K562 (cell line): Measurements from ENCODE around the gene CCDC106. TPM values are rescaled to one million over a fixed set of nuclear protein-coding genes. Genes with fewer than 3 reads are reported as not detected.

Experiments
- BRF2 ChIP-seq: IDR thresholded peaks from 3 replicates; pipeline ENCODE4 v1.6.1; 2011; ENCODE audit warnings: borderline replicate concordance, mild to moderate bottlenecking; ENCODE audit not compliant: insufficient read length, insufficient read depth
- CHD4 ChIP-seq: fragments of 200-600 bp; sonication (generic); IDR thresholded peaks from 3 replicates; pipeline ENCODE4 v1.6.1; 2012; ENCODE audit warnings: low read depth, mild to moderate bottlenecking, mixed read lengths, low read length, inconsistent platforms; ENCODE audit not compliant: insufficient read depth, insufficient replicate concordance, poor library complexity, severe bottlenecking
- CREBBP ChIP-seq: IDR thresholded peaks from one replicate; pipeline ENCODE4 v1.6.1; 2012; ENCODE audit warnings: low read depth, mild to moderate bottlenecking, control low read depth, inconsistent platforms, low read length
- FOXM1 ChIP-seq, 2 experiments: fragments of 450-650 bp in 1 of 2; sonication (generic) in 1 of 2; formaldehyde crosslinking in 1 of 2; IDR thresholded peaks; 2 replicates each; pipeline versions ENCODE4 v1.6.1 to v1.9.0; 2017 to 2022; ENCODE audit warnings: low read depth in 2 of 2, mild to moderate bottlenecking in 2 of 2, missing genetic modification reagents in 1 of 2, moderate library complexity in 1 of 2
- ID3 ChIP-seq, 2 experiments: fragments of 250-450 bp in 1 of 2; fragments of 450-650 bp in 1 of 2; sonication (Bioruptor Pico) in 1 of 2; IDR thresholded peaks; 2 replicates each; pipeline versions ENCODE4 v1.6.1 to v1.8.0; 2016 to 2021; ENCODE audit warnings: mild to moderate bottlenecking in 2 of 2, moderate library complexity in 2 of 2, missing compliant biosample characterization in 1 of 2, missing genetic modification characterization in 1 of 2
- MAFG ChIP-seq: fragments of 450-650 bp; conservative IDR thresholded peaks from 2 replicates; pipeline ENCODE4 v1.6.1; 2016; ENCODE audit warnings: missing genetic modification characterization, missing compliant biosample characterization
- PPARD ChIP-seq: fragments of 250-450 bp; sonication (Bioruptor Pico); IDR thresholded peaks from 2 replicates; pipeline ENCODE4 v1.8.0; 2022; ENCODE audit warnings: inconsistent platforms, mild to moderate bottlenecking, moderate library complexity
- RAD21 ChIP-seq, 2 experiments: fragments of 250-450 bp in 1 of 2; fragments of 450-650 bp in 1 of 2; sonication (Bioruptor Pico) in 1 of 2; formaldehyde crosslinking in 1 of 2; IDR thresholded peaks in 1 of 2; conservative IDR thresholded peaks in 1 of 2; 2 replicates each; pipeline versions ENCODE4 v1.4.0 to v1.8.0; 2020 to 2022; ENCODE audit warnings: mild to moderate bottlenecking in 2 of 2, moderate library complexity in 1 of 2
- RFX1 ChIP-seq: fragments of 450-650 bp; IDR thresholded peaks from 2 replicates; pipeline ENCODE4 v1.6.1; 2016; ENCODE audit warnings: mild to moderate bottlenecking, moderate library complexity
- SMARCB1 ChIP-seq: IDR thresholded peaks from 2 replicates; pipeline ENCODE4 v1.6.1; 2011; ENCODE audit warnings: improper control_type of control experiment, low read depth; ENCODE audit not compliant: insufficient read length
- TCF7 ChIP-seq: sonication (generic); IDR thresholded peaks from 2 replicates; pipeline ENCODE4 v1.6.1; 2016; ENCODE audit warnings: antibody characterized with exemption, borderline replicate concordance
- TCFL5 ChIP-seq: fragments of 250-450 bp; sonication (Bioruptor Pico); conservative IDR thresholded peaks from 2 replicates; pipeline ENCODE4 v1.6.1; 2021; ENCODE audit warnings: mild to moderate bottlenecking, moderate library complexity, matching md5 sums
- TEAD2 ChIP-seq: fragments of 450-650 bp; IDR thresholded peaks from 2 replicates; pipeline ENCODE4 v1.6.1; 2016; ENCODE audit warnings: missing genetic modification characterization, control low read depth, missing compliant biosample characterization
- USF1 ChIP-seq: sonication (generic); formaldehyde crosslinking; IDR thresholded peaks from 2 replicates; pipeline ENCODE4 v1.9.0; 2022; ENCODE audit warnings: mild to moderate bottlenecking, missing genetic modification reagents
- ZNF277 ChIP-seq: fragments of 250-450 bp; sonication (Bioruptor Pico); IDR thresholded peaks from 2 replicates; pipeline ENCODE4 v1.8.0; 2022; ENCODE audit warnings: inconsistent platforms, mild to moderate bottlenecking, moderate library complexity, borderline replicate concordance
- ZNF707 ChIP-seq: fragments of 250-450 bp; sonication (Bioruptor Pico); conservative IDR thresholded peaks from 2 replicates; pipeline ENCODE4 v1.8.0; 2022; ENCODE audit warnings: inconsistent platforms, mild to moderate bottlenecking, moderate library complexity
- ZNF766 ChIP-seq: fragments of 200-800 bp; sonication (Bioruptor generic); conservative IDR thresholded peaks from 2 replicates; pipeline ENCODE4 v1.6.1; 2016; ENCODE audit warnings: missing genetic modification characterization, missing compliant biosample characterization
- ZNF830 ChIP-seq: fragments of 250-450 bp; sonication (Bioruptor Pico); IDR thresholded peaks from 2 replicates; pipeline ENCODE4 v1.5.0; 2021; ENCODE audit warnings: mild to moderate bottlenecking
- ZSCAN32 ChIP-seq: fragments of 450-650 bp; formaldehyde crosslinking; IDR thresholded peaks from 2 replicates; pipeline ENCODE4 v1.4.0; 2020; ENCODE audit warnings: mild to moderate bottlenecking, moderate library complexity
- polyA plus RNA-seq, 8 experiments: library from polyadenylated mRNA; depleted of rRNA in 4 of 8; stranded (reverse) in 5 of 8; unstranded in 3 of 8; fragments of >200 nt; fragmentation: Nextera tagmentation in 2 of 8; fragmentation: Illumina TruSeq in 1 of 8; extraction: Ambion mirVana in 2 of 8; extraction: Trizol in 1 of 8; gene quantifications; 2 replicates each; pipeline versions ENCODE4 v1.2.1 to v1.2.3, GENCODE V29; 2011 to 2014; ENCODE audit warnings: inconsistent platforms in 1 of 8, missing spikeins in 1 of 8
- total RNA-seq, 7 experiments: library from RNA; depleted of rRNA in 6 of 7; stranded (reverse); fragments of >200 nt in 6 of 7; fragmentation: Illumina TruSeq in 2 of 7; extraction: Trizol in 2 of 7; gene quantifications; 2 replicates each; pipeline versions ENCODE4 v1.2.1 to v1.2.3, GENCODE V29; 2011 to 2021; ENCODE audit warnings: low replicate concordance in 1 of 7
- TF ChIP-seq, protein P1 (sequence below): fragments of 250-450 bp; sonication (Bioruptor Pico); IDR thresholded peaks from 2 replicates; pipeline ENCODE4 v1.5.0; 2020; ENCODE audit warnings: mild to moderate bottlenecking, borderline replicate concordance

Gene CCDC106
- total and polyA plus RNA-seq, 9 of the 15 experiments (the other 6 are each of a cell fraction or from before 2014, with no cell fraction given): 0.10 to 27.5 (median 15.0) TPM; not detected in 1

GRCh38 chr19:55599842-55600661 lies 48.0 kb upstream of the CCDC106 start, which contains the start of gene ZNF524 (continued):
- no peak for TF ChIP-seq ZNF277 (CRISPR knock-in tag)
- TF ChIP-seq PPARD (CRISPR knock-in tag): no peak
- no peak for TF ChIP-seq RFX1
- no peak for TF ChIP-seq MAFG (tag)
- no peak for TF ChIP-seq CHD4
- TF ChIP-seq ZNF707 (CRISPR knock-in tag): no peak
- TF ChIP-seq FOXM1 (IDR thresholded peaks at IDR 0.05; ENCODE audit: low read depth): peak; percentile 93
- TF ChIP-seq FOXM1 (CRISPR knock-in tag; IDR thresholded peaks at IDR 0.05; ENCODE audit: low read depth): no peak
- peak; percentile 65; the same call in 1 of the 2 replicates for TF ChIP-seq ZNF830 (CRISPR knock-in tag)
- TF ChIP-seq BRF2: no peak
- TF ChIP-seq ZNF766 (CRISPR knock-in tag): peak; percentile 94
- TF ChIP-seq ZSCAN32 (CRISPR knock-in tag): no peak
- TF ChIP-seq CREBBP: no peak
- no peak for TF ChIP-seq TCF7
- TF ChIP-seq USF1 (CRISPR knock-in tag): no peak
- TF ChIP-seq RAD21 (CRISPR knock-in tag; conservative IDR thresholded peaks at IDR 0.05 in 1 of 2, IDR thresholded peaks at IDR 0.05 in 1 of 2): no peak
- no peak for TF ChIP-seq TCFL5
- TF ChIP-seq SMARCB1: no peak
- TF ChIP-seq TEAD2 (tag): no peak
- TF ChIP-seq, protein P1, sequence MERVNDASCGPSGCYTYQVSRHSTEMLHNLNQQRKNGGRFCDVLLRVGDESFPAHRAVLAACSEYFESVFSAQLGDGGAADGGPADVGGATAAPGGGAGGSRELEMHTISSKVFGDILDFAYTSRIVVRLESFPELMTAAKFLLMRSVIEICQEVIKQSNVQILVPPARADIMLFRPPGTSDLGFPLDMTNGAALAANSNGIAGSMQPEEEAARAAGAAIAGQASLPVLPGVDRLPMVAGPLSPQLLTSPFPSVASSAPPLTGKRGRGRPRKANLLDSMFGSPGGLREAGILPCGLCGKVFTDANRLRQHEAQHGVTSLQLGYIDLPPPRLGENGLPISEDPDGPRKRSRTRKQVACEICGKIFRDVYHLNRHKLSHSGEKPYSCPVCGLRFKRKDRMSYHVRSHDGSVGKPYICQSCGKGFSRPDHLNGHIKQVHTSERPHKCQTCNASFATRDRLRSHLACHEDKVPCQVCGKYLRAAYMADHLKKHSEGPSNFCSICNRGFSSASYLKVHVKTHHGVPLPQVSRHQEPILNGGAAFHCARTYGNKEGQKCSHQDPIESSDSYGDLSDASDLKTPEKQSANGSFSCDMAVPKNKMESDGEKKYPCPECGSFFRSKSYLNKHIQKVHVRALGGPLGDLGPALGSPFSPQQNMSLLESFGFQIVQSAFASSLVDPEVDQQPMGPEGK (CRISPR knock-in tag): no peak
- TF ChIP-seq ID3 (CRISPR knock-in tag; IDR thresholded peaks at IDR 0.05): no peak
- TF ChIP-seq ID3 (tag; IDR thresholded peaks at IDR 0.05): peak; percentile 90
